GM21526 (cell line): ENCODE data around the gene IKZF1.

Experiments used
- ATAC-seq: cut with Tn5 transposase; IDR thresholded peaks from one replicate; pipeline ENCODE4 v1.9.1; 2021; ENCODE audit warnings: moderate library complexity; ENCODE audit not compliant: unreplicated experiment, low FRiP score

IKZF1 gene

GRCh38 chr7:50307368-50308032 lies 3.0 kb downstream of the IKZF1 start:
- peak; percentile 32 for ATAC-seq

DNA sequence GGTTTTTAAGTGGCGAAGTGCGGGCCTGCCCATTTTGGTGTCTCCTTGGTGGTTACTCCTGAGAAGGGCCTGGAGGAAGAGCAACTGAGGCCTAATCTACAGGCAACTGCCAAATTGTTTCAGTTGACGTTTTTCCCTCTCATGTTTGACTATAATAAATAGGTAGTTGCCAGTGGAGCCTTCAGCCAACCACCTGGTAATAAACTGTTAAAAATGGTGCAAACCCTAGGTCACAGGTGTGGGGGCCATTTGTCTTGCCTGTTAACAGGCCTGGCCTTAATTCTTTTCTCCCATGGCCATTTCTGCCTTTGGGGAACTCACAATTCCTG lies 3.7 kb downstream of the IKZF1 start:
- no peak for ATAC-seq

- no peak for ATAC-seq
Measured at GRCh38 chr7:50308532-50309385, 4.2 kb downstream of the IKZF1 start.

GRCh38 chr7:50309721-50310120 lies 5.2 kb downstream of the IKZF1 start:
- no peak for ATAC-seq

DNA sequence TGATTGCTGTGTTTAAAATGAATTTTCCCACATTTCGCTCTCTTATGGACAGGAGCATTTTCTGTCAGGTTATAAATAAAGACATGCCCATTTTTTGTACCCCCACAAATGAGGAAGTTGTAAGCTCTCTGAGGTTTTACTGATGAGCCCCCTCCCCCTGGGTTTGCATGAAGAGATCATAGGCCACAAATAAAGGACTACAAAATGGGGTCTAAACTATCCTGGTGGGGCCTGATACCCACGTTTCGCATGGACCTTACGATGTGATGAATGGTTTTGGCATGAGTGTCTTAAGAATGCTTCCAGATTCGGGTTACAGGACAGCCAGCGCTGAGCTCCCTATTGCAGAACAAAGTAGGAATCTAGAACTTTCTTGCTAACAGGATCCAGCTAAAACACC lies 5.8 kb downstream of the IKZF1 start:
- ATAC-seq: no peak

- no peak for ATAC-seq
Measured at GRCh38 chr7:50310956-50311355, 6.4 kb downstream of the IKZF1 start.

- ATAC-seq: no peak
Measured at GRCh38 chr7:50312250-50313162, 8.0 kb downstream of the IKZF1 start.

DNA sequence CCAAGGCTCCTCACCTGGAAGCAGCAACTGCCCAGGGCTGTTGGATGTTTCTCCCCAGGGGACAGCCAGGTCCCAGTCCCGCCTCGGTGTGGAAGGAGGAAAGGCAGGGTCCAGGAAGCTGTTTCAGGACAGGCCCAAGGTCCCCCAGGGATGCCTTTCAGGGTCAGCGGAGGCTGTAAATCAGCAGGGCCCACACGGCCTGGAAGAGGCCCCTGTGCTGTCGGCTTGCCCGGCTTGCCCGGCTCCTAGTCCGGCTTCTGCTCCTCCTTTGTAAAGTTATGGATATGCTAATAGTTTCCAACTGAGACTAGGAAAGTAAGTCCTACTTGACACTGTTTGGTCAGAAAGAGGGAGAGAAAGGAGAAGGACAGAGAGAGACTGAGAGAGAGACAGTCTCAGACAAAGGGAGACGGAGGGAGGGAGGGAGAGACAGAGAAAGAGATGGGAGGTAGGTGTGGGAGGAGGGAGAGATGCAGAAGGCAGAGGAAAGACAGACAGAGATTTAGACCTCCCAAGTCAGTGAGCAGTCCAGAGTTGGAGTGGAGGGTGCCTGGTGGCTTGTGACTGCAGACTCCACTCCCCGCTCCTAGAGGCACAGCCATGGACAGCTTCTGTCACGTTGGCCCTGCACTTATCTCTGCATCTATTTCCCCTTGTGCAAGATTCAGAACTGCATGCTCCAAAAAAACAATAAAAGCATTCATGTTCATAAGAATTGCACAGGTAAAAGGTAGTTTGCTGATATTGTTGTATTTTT lies 10.5 kb downstream of the IKZF1 start:
- ATAC-seq: no peak

- ATAC-seq: no peak
Measured at GRCh38 chr7:50315739-50316671, 11.5 kb downstream of the IKZF1 start.

DNA sequence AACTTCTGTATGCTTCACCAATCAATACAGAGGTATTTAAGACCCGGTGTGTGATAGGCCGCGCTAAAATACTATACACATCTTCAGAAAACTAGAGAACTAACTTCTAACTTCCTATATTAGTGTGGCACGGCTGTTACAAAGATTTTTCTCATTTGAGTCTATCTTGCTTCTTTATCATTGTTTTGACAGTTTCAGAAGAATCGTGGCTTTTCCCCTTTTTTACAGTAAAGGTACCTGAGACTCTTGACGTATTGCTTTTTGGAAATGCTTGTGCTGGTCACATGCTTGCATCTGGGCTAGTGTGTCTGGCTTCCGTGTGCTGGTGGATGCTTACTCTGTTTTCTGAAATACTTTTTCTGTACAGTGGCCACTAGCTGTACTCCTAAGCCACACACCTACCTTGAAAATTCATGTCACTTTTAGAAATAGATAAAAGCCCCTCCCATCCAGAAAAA lies 12.7 kb downstream of the IKZF1 start:
- ATAC-seq: peak; percentile 58

GRCh38 chr7:50317697-50318669 lies 13.5 kb downstream of the IKZF1 start:
- no peak for ATAC-seq

- no peak for ATAC-seq
Measured at GRCh38 chr7:50321487-50322067, 17.1 kb downstream of the IKZF1 start.

DNA sequence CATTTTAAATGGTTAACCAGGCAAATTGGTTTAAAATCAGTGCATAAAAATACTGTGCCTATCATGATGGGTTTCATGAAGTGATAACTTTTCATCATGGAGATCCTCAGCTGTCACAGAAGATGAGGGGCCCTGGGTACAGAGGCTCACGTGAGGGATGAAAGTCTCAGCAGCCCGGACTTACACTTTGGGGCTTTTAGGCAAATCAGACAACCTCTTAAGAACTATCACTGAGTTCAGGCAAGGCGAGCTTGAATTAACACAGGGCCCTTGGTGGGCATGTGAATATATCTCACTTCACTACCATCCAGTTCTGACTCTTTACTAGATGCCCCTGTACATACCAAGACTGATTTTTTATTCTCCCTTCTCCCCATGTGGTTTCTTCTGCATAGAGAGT lies 19.6 kb downstream of the IKZF1 start:
- no peak for ATAC-seq

DNA sequence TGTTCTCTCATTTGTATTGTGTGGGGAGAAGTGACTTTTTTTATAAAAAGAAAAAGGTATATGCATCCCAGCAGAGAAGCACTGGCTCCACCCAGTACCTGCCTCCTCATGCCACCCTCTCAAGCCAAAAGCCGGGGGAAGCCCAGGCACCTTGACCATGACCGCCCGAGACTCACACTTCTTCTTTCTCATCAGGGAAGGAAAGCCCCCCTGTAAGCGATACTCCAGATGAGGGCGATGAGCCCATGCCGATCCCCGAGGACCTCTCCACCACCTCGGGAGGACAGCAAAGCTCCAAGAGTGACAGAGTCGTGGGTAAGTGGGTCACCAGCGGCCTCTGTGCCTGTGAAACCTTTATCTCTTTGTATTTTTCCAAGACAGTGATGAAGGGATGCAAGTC lies 22.9 kb downstream of the IKZF1 start:
- no peak for ATAC-seq

DNA sequence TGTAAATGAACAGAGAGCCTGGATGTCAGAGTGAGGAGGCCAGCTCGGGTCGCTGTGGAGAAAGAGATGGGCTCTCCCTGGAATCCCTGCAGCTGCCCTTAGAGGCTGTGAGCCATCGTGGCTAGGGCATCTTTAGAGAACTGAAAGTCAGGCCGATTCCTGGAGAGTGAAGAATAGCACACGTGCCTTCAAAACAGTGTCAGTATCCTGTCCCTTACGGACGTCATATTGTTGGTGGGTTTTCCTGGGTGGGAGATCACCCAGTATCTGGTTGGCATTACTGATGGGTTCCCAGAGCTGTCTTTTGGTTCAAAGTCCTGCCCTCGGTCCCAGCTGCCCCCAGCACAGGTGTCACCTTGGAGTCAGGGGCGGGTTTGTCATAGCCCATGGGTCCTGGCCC lies 25.3 kb downstream of the IKZF1 start:
- no peak for ATAC-seq

- no peak for ATAC-seq
Measured at GRCh38 chr7:50330254-50330653, 25.7 kb downstream of the IKZF1 start.

DNA sequence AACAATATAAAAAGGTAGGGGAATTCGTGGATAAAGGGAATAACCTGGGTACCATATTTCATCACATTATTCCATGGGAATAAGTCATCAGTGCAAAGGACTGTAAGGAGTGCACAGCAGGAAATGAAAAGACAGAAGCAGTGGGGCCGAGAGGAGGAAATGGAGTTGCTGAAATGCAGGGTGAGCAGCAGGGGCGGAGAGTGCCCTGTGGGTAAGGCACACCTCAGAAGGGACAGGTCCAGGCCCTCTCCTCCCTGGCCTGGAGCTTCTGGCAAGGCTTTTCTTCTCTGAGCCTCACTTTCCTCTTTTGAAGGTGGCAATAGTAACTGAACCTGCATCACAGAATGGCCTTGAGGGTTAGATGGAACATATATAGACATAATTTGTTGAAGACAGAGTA lies 26.2 kb downstream of the IKZF1 start:
- no peak for ATAC-seq
